ENCODE results near the gene DTHD1.

DNA sequence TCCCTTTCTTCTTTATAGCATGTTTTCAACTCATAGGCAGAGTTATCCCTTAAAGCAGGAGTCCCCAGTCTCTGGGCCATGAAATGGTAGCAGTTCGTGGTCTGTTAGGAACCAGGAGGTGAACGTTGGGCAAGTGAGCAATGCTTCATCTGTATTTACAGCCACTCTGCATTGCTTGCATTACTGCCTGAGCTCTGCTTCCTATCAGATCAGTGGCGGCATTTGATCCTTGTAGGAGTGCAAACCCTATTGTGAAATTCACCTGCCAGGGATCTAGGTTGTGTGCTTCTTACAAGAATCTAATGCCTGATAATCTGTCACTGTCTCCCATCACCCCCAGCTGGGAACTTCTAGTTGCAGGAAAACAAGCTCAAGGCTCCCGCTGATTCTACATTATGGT lies 39.8 kb downstream of the DTHD1 start:
- TF ChIP-seq, protein P1, sequence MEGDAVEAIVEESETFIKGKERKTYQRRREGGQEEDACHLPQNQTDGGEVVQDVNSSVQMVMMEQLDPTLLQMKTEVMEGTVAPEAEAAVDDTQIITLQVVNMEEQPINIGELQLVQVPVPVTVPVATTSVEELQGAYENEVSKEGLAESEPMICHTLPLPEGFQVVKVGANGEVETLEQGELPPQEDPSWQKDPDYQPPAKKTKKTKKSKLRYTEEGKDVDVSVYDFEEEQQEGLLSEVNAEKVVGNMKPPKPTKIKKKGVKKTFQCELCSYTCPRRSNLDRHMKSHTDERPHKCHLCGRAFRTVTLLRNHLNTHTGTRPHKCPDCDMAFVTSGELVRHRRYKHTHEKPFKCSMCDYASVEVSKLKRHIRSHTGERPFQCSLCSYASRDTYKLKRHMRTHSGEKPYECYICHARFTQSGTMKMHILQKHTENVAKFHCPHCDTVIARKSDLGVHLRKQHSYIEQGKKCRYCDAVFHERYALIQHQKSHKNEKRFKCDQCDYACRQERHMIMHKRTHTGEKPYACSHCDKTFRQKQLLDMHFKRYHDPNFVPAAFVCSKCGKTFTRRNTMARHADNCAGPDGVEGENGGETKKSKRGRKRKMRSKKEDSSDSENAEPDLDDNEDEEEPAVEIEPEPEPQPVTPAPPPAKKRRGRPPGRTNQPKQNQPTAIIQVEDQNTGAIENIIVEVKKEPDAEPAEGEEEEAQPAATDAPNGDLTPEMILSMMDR (IDR thresholded peaks at IDR 0.05; ENCODE audit: insufficient read depth, low read depth, low read length), result no peak
- TF ChIP-seq EZH2 (IDR thresholded peaks at IDR 0.05; ENCODE audit: insufficient read depth, low read length), result no peak

Data from astrocyte (in vitro differentiated cells and primary cell).